HG03066 (cell line): ENCODE measurements around the gene KCNMB2.
"Not testable (repeated sequence)": the region's sequence is repeated elsewhere in the genome, so short reads cannot be mapped to it uniquely, and the experiment has no call there.

Experiments
- ATAC-seq: cut with Tn5 transposase; IDR thresholded peaks from one replicate; pipeline ENCODE4 v1.9.1; 2021; ENCODE audit warnings: low read depth; ENCODE audit not compliant: unreplicated experiment

The KCNMB2 gene

DNA sequence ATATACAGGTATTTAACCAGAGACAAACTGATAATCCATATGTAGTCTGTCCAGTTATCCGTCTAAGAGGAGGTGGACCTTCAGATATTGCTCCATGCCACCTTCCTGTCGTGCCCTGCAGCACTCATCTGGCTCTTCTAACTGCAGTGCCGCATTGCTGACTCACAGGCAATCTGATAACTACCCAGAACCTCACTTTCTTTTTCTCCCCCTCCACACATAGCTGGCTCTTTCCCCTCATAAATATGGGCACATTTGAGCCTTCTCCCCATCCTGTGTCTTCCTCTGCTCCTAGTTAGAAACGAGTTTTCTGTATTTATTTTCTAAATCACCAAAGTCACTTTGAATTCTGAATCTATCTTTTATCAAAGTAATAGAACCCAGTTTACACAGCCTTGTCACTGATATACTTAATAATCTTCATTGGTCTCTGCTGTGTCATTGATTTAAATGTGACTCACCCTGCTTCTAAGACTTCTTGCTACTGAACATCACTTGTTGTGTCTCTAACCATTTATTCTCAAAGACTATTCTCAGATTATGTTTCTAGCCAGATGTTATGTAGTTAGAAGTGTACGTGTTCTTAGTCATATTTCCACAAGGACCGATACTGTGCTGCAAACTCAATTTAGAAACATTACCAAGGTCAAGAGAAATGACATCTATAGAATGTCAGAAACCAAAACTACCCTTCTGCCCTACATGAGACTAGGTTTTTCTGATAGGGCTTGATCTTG is 17.4 kb upstream of the KCNMB2 start:
- ATAC-seq, result peak; percentile 83

- no peak for ATAC-seq
Measured at GRCh38 chr3:178519701-178520100, 16.5 kb upstream of the KCNMB2 start.

GRCh38 chr3:178520451-178520850 is 15.8 kb upstream of the KCNMB2 start:
- no peak for ATAC-seq

DNA sequence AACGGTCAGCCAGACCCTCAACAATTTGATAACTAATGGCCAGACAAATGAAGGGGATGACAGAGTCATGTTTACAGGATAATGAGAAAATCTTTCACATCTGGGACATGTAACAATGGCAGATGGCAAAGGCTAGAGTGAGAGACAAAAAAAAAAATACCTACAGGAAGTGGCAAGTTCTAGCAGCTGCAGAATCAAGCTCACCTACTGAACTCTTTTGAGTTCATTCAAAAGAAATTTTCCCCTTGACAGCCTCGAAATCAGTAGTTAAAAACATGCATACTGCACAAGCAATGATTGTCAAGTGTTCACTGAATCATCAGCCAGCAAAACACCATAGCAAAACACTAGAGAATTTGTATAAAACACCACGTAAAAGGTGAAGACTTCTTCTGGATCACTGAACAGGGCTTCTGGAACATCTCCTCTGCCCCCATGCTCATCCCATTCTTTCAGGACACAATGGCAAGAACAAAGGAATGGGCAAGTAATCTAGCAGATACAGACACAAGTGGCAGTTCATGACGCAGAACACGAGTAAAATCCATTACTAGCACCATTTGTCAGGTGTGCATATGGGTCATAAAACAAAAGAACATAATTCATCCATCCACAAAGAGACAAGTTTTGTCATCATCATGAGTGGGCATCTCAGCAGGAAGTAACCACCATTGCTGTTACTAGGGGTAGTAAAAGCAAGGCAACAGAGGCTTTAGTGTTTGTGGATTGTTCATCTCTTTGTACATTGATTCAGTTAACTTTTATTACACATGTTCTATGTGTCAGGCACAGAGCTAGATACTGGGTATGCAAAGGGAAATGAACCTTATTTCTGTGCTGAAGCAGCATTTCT is 13.8 kb upstream of the KCNMB2 start:
- no peak for ATAC-seq

DNA sequence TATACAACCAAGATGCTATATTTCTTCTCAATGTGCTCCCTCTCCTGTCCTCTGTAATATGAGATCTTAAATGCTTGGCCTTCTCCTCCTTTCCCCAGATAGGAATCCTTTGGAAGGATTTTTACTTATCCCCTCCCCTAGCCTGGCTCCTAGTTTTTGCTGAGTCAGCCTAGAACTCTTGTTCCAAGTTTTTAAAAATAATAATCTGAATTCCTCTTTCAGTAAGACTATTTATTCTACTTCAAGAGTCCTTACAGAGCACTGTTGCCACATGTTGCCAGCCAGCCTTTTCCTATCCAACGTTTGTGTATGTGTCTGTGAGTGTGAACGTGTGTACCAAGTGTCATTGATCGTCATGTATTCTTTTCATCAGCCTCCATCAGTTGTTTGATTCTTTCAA is 11.0 kb upstream of the KCNMB2 start:
- ATAC-seq, result no peak

GRCh38 chr3:178526291-178526690 is 9.9 kb upstream of the KCNMB2 start:
- no peak for ATAC-seq

DNA sequence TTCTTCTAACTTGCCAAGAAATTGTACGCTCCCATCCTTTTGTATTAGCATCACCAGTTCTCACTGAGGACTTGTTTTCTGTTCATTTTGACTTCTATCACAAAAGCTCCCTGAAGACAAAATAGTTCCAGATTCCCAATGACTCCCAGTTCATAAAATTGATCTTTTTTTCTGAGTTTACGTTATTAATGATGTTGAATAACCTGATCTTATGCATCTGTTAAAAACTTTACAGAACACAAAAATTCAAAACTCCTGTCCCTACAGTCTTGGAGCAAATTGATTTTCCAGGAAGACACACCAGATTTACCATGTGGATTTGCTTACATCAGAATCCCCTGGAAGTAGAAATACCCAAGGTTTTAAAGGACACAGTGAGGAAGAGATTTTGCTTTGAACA is 8.3 kb upstream of the KCNMB2 start:
- no peak for ATAC-seq

GRCh38 chr3:178529606-178530225 is 6.5 kb upstream of the KCNMB2 start:
- no peak for ATAC-seq

GRCh38 chr3:178532476-178532875 is 3.8 kb upstream of the KCNMB2 start:
- no peak for ATAC-seq

DNA sequence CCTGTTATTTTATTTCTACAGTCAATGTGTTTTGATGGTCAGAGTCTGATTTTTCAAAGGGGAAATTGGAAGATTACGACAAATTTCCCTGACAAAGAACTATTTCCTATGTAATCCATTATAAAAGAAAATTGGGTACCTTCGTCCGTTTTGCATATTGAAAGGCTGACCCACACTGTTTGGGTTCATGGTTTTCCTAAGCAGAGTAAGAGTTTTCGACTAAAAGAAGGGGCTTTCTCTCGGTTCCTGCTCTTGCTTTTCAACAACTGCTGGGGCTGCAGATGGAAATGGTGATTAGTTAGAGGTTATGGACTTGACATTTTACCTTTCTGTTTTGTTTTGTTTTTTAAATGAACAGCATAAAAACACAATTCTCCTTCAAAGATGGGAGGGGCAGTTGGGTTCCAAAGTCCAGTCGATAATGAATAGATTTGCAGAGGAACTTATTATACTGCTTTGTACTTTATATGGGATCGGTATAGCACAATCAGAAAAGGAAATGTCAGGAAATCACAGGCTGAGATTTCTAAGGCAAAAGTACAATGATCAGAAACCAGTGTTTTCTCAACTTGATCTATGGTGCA is 978 bp downstream of the KCNMB2 start:
- no peak for ATAC-seq

GRCh38 chr3:178538056-178538455 is 1.8 kb downstream of the KCNMB2 start:
- no peak for ATAC-seq

- no peak for ATAC-seq
Measured at GRCh38 chr3:178540184-178540583, 3.9 kb downstream of the KCNMB2 start.

DNA sequence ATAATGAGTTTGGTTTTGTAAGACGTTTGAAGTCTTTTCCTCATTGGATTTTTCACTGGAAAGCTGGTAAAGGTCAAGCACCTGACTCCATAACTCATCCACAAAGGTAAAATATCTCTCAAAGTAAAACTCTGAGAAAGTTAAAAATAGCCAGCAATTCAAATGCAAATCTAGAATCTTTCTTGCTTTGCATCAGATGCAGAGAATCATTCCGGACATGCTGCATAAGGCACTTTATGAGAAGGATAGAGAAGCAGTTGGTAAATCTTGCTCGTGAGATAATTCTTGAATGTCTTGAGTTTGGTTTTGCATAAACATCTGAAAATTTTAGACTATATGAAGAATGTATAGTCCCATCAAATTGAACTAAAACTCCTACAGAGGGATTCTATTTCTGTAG is 9.1 kb downstream of the KCNMB2 start:
- ATAC-seq, result no peak

GRCh38 chr3:178546079-178546478 is 9.8 kb downstream of the KCNMB2 start:
- ATAC-seq, result peak; percentile 47

DNA sequence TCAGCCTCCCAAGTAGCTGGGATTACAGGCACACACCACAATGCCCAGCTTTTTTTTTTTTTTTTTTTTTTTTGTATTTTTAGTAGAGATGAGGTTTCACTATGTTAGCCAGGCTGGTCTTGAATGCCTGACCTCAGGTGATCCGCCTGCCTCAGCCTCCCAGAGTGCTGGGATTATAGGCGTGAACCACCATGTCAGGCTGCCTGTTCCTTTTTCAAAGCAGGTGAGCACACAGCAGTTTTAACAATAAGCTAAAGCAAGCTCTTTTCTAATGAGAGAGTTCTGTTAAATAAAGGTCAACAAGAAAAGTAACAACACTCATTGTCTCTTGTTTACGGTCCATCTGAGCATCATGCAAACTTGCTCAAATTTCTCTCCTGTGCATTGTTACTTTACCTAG is 13.2 kb downstream of the KCNMB2 start:
- ATAC-seq, result not testable (repeated sequence)

DNA sequence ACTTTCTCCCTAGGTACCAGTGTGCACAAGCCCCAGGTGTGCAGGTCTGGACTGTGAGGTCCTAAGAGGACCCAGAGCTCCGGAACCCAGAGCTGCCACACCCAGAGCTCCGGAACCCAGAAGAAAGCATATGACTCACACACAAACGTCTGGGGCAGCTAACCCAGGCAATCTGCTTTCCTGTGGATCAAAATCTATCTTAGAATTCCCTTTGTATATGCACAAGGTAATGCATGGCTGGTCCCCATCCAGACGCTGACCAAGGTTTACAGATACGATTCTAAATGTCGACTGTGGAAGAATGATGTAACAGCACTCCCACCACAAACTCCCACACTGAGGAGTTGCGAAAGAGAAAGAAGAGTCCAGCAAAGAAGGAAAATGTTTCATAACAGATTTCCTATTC is 15.7 kb downstream of the KCNMB2 start:
- no peak for ATAC-seq

GRCh38 chr3:178558637-178559036 is 22.4 kb downstream of the KCNMB2 start:
- no peak for ATAC-seq

DNA sequence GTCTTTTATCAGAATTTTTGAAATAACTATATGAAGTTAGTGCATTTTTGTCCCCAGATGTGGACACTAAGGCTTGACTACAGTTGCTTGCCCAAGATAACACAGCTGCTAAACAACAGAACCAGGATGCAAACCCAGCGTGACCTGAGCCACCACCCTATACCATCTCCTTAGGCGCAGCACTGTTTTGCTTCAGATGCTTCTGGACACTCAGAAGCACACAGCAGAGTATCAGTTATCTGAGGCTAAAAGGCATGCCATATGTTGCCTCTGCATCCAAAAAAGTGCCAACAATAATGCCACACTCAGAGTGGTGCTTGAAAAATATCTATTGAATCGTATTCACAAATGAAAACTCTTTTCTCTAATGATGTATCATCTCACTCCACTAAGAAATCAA is 24.5 kb downstream of the KCNMB2 start:
- no peak for ATAC-seq

DNA sequence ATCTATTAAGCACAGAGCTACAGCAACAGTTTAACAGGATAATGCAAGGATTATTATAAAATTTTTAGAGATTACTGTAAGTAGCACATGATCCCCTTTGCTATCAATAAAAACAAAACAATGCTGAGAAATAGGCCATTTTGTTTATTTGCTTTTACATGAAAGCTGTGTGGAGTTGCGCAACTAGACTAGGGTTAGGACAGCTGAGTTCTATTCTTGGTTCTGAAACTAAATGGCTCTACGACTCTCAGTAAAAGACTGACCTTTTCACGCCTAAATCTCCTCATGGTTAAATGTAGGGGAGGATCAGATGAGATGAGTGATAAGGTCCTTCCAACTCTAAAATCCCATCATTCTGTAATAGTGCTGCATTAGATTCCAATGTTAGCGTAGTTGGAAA is 25.0 kb downstream of the KCNMB2 start:
- no peak for ATAC-seq

DNA sequence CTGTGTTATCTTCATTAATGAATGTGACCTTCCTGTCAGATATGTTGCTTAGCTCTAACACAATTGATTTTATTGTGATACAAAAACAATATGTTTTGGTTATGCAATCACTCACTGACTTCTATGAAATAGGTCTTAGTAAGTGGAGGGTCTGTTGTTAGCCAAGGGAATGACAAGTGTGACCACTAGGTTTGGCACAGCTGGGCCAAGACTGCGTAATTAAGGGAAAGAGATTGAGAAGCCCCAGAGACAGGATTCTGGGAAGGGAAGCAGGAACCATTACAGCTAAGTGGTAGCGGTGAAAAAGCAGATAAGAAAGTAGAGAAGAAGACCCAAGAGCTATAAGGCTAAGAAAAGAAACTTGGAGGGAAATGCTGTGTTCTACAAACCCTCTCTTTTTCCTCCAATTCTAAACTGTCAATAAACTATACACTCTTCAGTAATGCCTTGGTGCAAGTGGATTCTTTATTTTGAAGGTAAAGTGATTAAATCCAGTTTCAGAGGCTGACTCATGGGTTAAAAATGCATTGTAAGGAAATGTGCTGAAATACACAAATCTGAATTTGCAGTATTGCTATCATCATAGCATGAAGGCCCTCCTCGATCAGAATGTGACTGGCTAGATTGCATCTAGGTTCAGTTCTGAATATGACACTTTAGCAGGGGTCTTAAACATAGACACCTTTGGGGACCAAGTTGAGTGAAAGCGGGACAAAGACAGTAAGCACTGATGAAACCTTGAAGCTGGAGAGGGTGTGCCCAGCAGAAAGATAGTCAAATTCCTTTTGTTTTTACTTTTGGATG is 26.1 kb downstream of the KCNMB2 start:
- no peak for ATAC-seq

GRCh38 chr3:178562947-178563232 is 26.7 kb downstream of the KCNMB2 start:
- ATAC-seq, result no peak
